Dendritic cell treated with granulocyte-macrophage colony-stimulating factor and Interleukin-4, amounts not matched to agents 40 ng/mL and 50 ng/mL, for 4 days (primary cell): ENCODE results near the gene RTL10.
A peak's percentile ranks its signal among the peaks of the same experiment; 100 is the strongest.

Experiments
- H3K27ac Mint-ChIP-seq: one replicate; pipeline ENCODE4 v1.8.0; 2022; ENCODE audit warnings: mild to moderate bottlenecking, mixed read lengths
- H3K27me3 Mint-ChIP-seq: one replicate; pipeline ENCODE4 v1.8.0; 2022; ENCODE audit warnings: mild to moderate bottlenecking, mixed read lengths
- H3K36me3 Mint-ChIP-seq: one replicate; pipeline ENCODE4 v1.8.0; 2022; ENCODE audit warnings: low read depth, mixed read lengths
- H3K4me1 Mint-ChIP-seq: one replicate; pipeline ENCODE4 v1.8.0; 2022; ENCODE audit warnings: low read depth, mixed read lengths
- H3K4me3 Mint-ChIP-seq: one replicate; pipeline ENCODE4 v1.8.0; 2022; ENCODE audit warnings: mild to moderate bottlenecking, moderate library complexity, mixed read lengths
- H3K9me3 Mint-ChIP-seq: one replicate; pipeline ENCODE4 v1.8.0; 2022; ENCODE audit warnings: mixed read lengths
- intact Hi-C: fragments of 100-400 bp; cut with micrococcal nuclease; formaldehyde crosslinking; loops from one replicate; pipeline ENCODE4 v1.15.0; 2022

The RTL10 gene

GRCh38 chr22:19854778-19855503, at the start of gene RTL10, which contains the start of gene GNB1L:
Gene RTL10 (minus strand): TSS chr22:19854874. CDS start chr22:19852261, 2,613 bp downstream.
Gene GNB1L (minus strand): TSS chr22:19854874. CDS start chr22:19821355, 33,519 bp downstream.
- peaks cover 42% of the 10 kb centered on the region for H3K4me1 Mint-ChIP-seq
- peak within 1 kb of the TSS; percentile 93 for H3K4me3 Mint-ChIP-seq
- H3K9me3 Mint-ChIP-seq = no peaks in the 10 kb centered on the region
- peaks cover 51% of the 10 kb centered on the region for H3K36me3 Mint-ChIP-seq
- no peaks in the 10 kb centered on the region for H3K27me3 Mint-ChIP-seq
- H3K27ac Mint-ChIP-seq = peak within 1 kb of the TSS; percentile 96
- intact Hi-C loops = no loop called here

- intact Hi-C loops = no loop called here
- Mint-ChIP-seq H3K4me3 (no peak overlapping the region), H3K36me3 (peaks cover 82% of the 10 kb centered on the region), H3K9me3 (no peaks in the 10 kb centered on the region), H3K27me3 (no peaks in the 10 kb centered on the region), H3K4me1 (no peaks in the 10 kb centered on the region), H3K27ac (no peak overlapping the region)
These were observed 49.6 kb upstream of the RTL10 start for GRCh38 chr22:19904174-19904856.

- no peak overlapping the region for H3K27ac Mint-ChIP-seq
- no peaks in the 10 kb centered on the region for H3K9me3 Mint-ChIP-seq
- H3K4me3 Mint-ChIP-seq = no peak overlapping the region
- no peaks in the 10 kb centered on the region for H3K4me1 Mint-ChIP-seq
- H3K27me3 Mint-ChIP-seq = no peaks in the 10 kb centered on the region
- intact Hi-C loops = no loop called here
- peaks cover 83% of the 10 kb centered on the region for H3K36me3 Mint-ChIP-seq
These were observed 48.8 kb upstream of the RTL10 start for GRCh38 chr22:19903513-19903912.

- no peaks in the 10 kb centered on the region for H3K27me3 Mint-ChIP-seq
These were observed 48.4 kb upstream of the RTL10 start for GRCh38 chr22:19903031-19903430.

GRCh38 chr22:19902245-19902715, 47.6 kb upstream of the RTL10 start:
- Mint-ChIP-seq H3K4me1 (no peaks in the 10 kb centered on the region), H3K27me3 (no peaks in the 10 kb centered on the region), H3K9me3 (no peaks in the 10 kb centered on the region), H3K36me3 (peaks cover 83% of the 10 kb centered on the region), H3K4me3 (no peak overlapping the region), H3K27ac (no peak overlapping the region)
- intact Hi-C loops = no loop called here

More at GRCh38 chr22:19903031-19903430, 48.4 kb upstream of the RTL10 start:
- Mint-ChIP-seq H3K9me3 (no peaks in the 10 kb centered on the region), H3K36me3 (peaks cover 83% of the 10 kb centered on the region), H3K4me1 (no peaks in the 10 kb centered on the region), H3K4me3 (no peak overlapping the region), H3K27ac (no peak overlapping the region)
- intact Hi-C loops = no loop called here

- intact Hi-C loops = no loop called here
- Mint-ChIP-seq H3K9me3 (no peaks in the 10 kb centered on the region), H3K27ac (no peak overlapping the region), H3K27me3 (no peaks in the 10 kb centered on the region), H3K4me1 (no peaks in the 10 kb centered on the region), H3K4me3 (no peak overlapping the region), H3K36me3 (peaks cover 83% of the 10 kb centered on the region)
These were observed 47.0 kb upstream of the RTL10 start for GRCh38 chr22:19901577-19902244.

- Mint-ChIP-seq H3K27me3 (no peaks in the 10 kb centered on the region), H3K4me1 (no peaks in the 10 kb centered on the region), H3K36me3 (peaks cover 83% of the 10 kb centered on the region), H3K9me3 (no peaks in the 10 kb centered on the region), H3K4me3 (no peak overlapping the region), H3K27ac (no peak overlapping the region)
- intact Hi-C loops = no loop called here
These were observed 46.2 kb upstream of the RTL10 start for GRCh38 chr22:19900707-19901436.

GRCh38 chr22:19898831-19899567, 44.3 kb upstream of the RTL10 start:
- no peaks in the 10 kb centered on the region for H3K4me1 Mint-ChIP-seq
- H3K4me3 Mint-ChIP-seq = no peak overlapping the region

GRCh38 chr22:19898145-19898544, 43.5 kb upstream of the RTL10 start:
- intact Hi-C loops = no loop called here
- Mint-ChIP-seq H3K4me3 (no peak overlapping the region), H3K27me3 (no peaks in the 10 kb centered on the region), H3K36me3 (peaks cover 86% of the 10 kb centered on the region), H3K27ac (no peak overlapping the region), H3K4me1 (no peaks in the 10 kb centered on the region), H3K9me3 (no peaks in the 10 kb centered on the region)

More at GRCh38 chr22:19898831-19899567, 44.3 kb upstream of the RTL10 start:
- intact Hi-C loops = no loop called here
- Mint-ChIP-seq H3K9me3 (no peaks in the 10 kb centered on the region), H3K36me3 (peaks cover 86% of the 10 kb centered on the region), H3K27me3 (no peaks in the 10 kb centered on the region), H3K27ac (no peak overlapping the region)

GRCh38 chr22:19897726-19898125, 43.1 kb upstream of the RTL10 start:
- H3K9me3 Mint-ChIP-seq = no peaks in the 10 kb centered on the region
- H3K27ac Mint-ChIP-seq = no peak overlapping the region
- H3K4me1 Mint-ChIP-seq = peaks cover under 1% of the 10 kb centered on the region
- H3K36me3 Mint-ChIP-seq = peaks cover 86% of the 10 kb centered on the region
- no peaks in the 10 kb centered on the region for H3K27me3 Mint-ChIP-seq
- no peak overlapping the region for H3K4me3 Mint-ChIP-seq
- intact Hi-C loops = no loop called here

- Mint-ChIP-seq H3K4me1 (peaks cover 9% of the 10 kb centered on the region), H3K9me3 (no peaks in the 10 kb centered on the region), H3K4me3 (no peak overlapping the region), H3K36me3 (peaks cover 86% of the 10 kb centered on the region), H3K27ac (no peak overlapping the region), H3K27me3 (peaks cover 7% of the 10 kb centered on the region)
- intact Hi-C loops = no loop called here
These were observed 42.1 kb upstream of the RTL10 start for GRCh38 chr22:19896665-19897355.

GRCh38 chr22:19895160-19895849, 40.6 kb upstream of the RTL10 start:
- Mint-ChIP-seq H3K4me3 (no peak overlapping the region), H3K36me3 (peaks cover 90% of the 10 kb centered on the region), H3K27me3 (peaks cover 9% of the 10 kb centered on the region), H3K9me3 (no peaks in the 10 kb centered on the region), H3K4me1 (peaks cover 19% of the 10 kb centered on the region), H3K27ac (no peak overlapping the region)
- intact Hi-C loops = no loop called here
